ENCODE measurements around the gene TAS2R8. TPM values are rescaled to one million over a fixed set of nuclear protein-coding genes. Genes with fewer than 3 reads are reported as not detected.

The TAS2R8 gene
- total RNA-seq = not detected

- H3K4me1 ChIP-seq = no peaks in the 10 kb centered on the region
- H3K9me3 ChIP-seq = no peaks in the 10 kb centered on the region
- H3K36me3 ChIP-seq = no peaks in the 10 kb centered on the region
- no peak within 1 kb of the TSS for H3K27ac ChIP-seq
- no peak for ATAC-seq
- no peak within 1 kb of the TSS for H3K4me3 ChIP-seq
- no peaks in the 10 kb centered on the region for H3K27me3 ChIP-seq
- TF ChIP-seq CTCF (IDR thresholded peaks at IDR 0.05) (no peak), POLR2AphosphoS5 (IDR thresholded peaks at IDR 0.05) (no peak), POLR2A (IDR thresholded peaks at IDR 0.05) (no peak), EP300 (IDR thresholded peaks at IDR 0.05) (no peak)
- whole genome bisulfite sequencing, 2 donors (ENCODE audit: low coverage in 1 of 2) = 60 to 70% methylated on average over 1 of the region's 1 CpG
Measured at GRCh38 chr12:10807186-10807585, at the start of gene TAS2R8. Gene TAS2R8, minus strand, starts transcription at chr12:10807286. Its CDS starts 306 bp downstream, at chr12:10806980.

- peaks cover 0 to 7% (median 0%) of the 10 kb centered on the region in 3 donors for H3K9me3 ChIP-seq
- 95 to 100% methylated on average over 1 to 2 of the region's 2 CpGs for WGBS, 2 donors (ENCODE audit: low coverage in 1 of 2)
- no peaks in the 10 kb centered on the region for H3K4me1 ChIP-seq
- no peak for ATAC-seq
- H3K27me3 ChIP-seq = no peaks in the 10 kb centered on the region
- no peak overlapping the region for H3K27ac ChIP-seq
- peaks cover 0 to 27% of the 10 kb centered on the region in 2 donors for H3K36me3 ChIP-seq
- no peak for TF ChIP-seq POLR2A (IDR thresholded peaks at IDR 0.05)
- TF ChIP-seq POLR2AphosphoS5 (IDR thresholded peaks at IDR 0.05) = no peak
- TF ChIP-seq EP300 (IDR thresholded peaks at IDR 0.05) = no peak
- TF ChIP-seq CTCF (IDR thresholded peaks at IDR 0.05) = no peak
- H3K4me3 ChIP-seq = no peak overlapping the region
Measured at GRCh38 chr12:10855807-10856206, 48.7 kb upstream of the TAS2R8 start.

- no peak overlapping the region for H3K27ac ChIP-seq
- no peak overlapping the region for H3K4me3 ChIP-seq
- TF ChIP-seq POLR2A (IDR thresholded peaks at IDR 0.05) (no peak), EP300 (IDR thresholded peaks at IDR 0.05) (no peak), POLR2AphosphoS5 (IDR thresholded peaks at IDR 0.05) (no peak)
- no CpG with 5 or more reads among the region's 2 CpGs for WGBS, 2 donors (ENCODE audit: low coverage in 1 of 2)
- H3K36me3 ChIP-seq = peaks cover 0 to 27% of the 10 kb centered on the region in 2 donors
- no peaks in the 10 kb centered on the region for H3K27me3 ChIP-seq
- H3K9me3 ChIP-seq = peaks cover 0 to 7% (median 0%) of the 10 kb centered on the region in 3 donors
- H3K4me1 ChIP-seq = no peaks in the 10 kb centered on the region
- no peak for ATAC-seq
Measured at GRCh38 chr12:10853776-10854175, 46.7 kb upstream of the TAS2R8 start.

GRCh38 chr12:10851243-10851858, 44.3 kb upstream of the TAS2R8 start:
- Histone ChIP-seq H3K4me1 (no peaks in the 10 kb centered on the region), H3K27ac (no peak overlapping the region), H3K4me3 (no peak overlapping the region), H3K36me3 (peaks cover 0 to 37% of the 10 kb centered on the region in 2 donors), H3K27me3 (no peaks in the 10 kb centered on the region), H3K9me3 (peaks cover 0 to 7% (median 0%) of the 10 kb centered on the region in 3 donors)
- WGBS, 2 donors (ENCODE audit: low coverage in 1 of 2) = 29 to 70% methylated on average over 1 to 3 of the region's 4 CpGs
- no peak for TF ChIP-seq POLR2AphosphoS5 (IDR thresholded peaks at IDR 0.05)
- TF ChIP-seq CTCF (IDR thresholded peaks at IDR 0.05) = no peak
- TF ChIP-seq POLR2A (IDR thresholded peaks at IDR 0.05) = no peak
- no peak for TF ChIP-seq EP300 (IDR thresholded peaks at IDR 0.05)
- no peak for ATAC-seq

- peaks cover 0 to 30% of the 10 kb centered on the region in 2 donors for H3K36me3 ChIP-seq
- H3K4me3 ChIP-seq = no peak within 1 kb of the TSS
- no peak for TF ChIP-seq EP300 (IDR thresholded peaks at IDR 0.05)
- TF ChIP-seq POLR2AphosphoS5 (IDR thresholded peaks at IDR 0.05) = no peak
- no peak for TF ChIP-seq POLR2A (IDR thresholded peaks at IDR 0.05)
- no peak for TF ChIP-seq CTCF (IDR thresholded peaks at IDR 0.05)
- 83 to 87% methylated on average over 3 of the region's 4 CpGs for WGBS, 2 donors (ENCODE audit: low coverage in 1 of 2)
- no peaks in the 10 kb centered on the region for H3K4me1 ChIP-seq
- H3K27me3 ChIP-seq = no peaks in the 10 kb centered on the region
- no peak for ATAC-seq
- H3K27ac ChIP-seq = no peak within 1 kb of the TSS
- H3K9me3 ChIP-seq = no peaks in the 10 kb centered on the region
Measured at GRCh38 chr12:10849425-10849878, 42.4 kb upstream of the TAS2R8 start, which contains the start of gene PRR4. Gene PRR4, minus strand, starts transcription at chr12:10849475. Its CDS starts 38 bp downstream, at chr12:10849437.
